Glutamatergic neuron (in vitro differentiated cells): Measurements from ENCODE around the gene SIRPA. TPM values are rescaled to one million over a fixed set of nuclear protein-coding genes. Genes with fewer than 3 reads are reported as not detected.

Source experiments
- DNase-seq: peaks from one replicate; pipeline ENCODE4 v3.0.0; 2022
- H3K27ac Mint-ChIP-seq: one replicate; pipeline ENCODE4 v1.8.0; 2020; ENCODE audit warnings: mild to moderate bottlenecking, mixed read lengths, inconsistent platforms; ENCODE audit not compliant: unreplicated experiment
- H3K27me3 Mint-ChIP-seq: one replicate; pipeline ENCODE4 v1.8.0; 2020; ENCODE audit warnings: mild to moderate bottlenecking, moderate library complexity, mixed read lengths, inconsistent platforms; ENCODE audit not compliant: unreplicated experiment
- H3K36me3 Mint-ChIP-seq: one replicate; pipeline ENCODE4 v1.8.0; 2020; ENCODE audit warnings: mild to moderate bottlenecking, mixed read lengths, inconsistent platforms; ENCODE audit not compliant: unreplicated experiment
- H3K4me1 Mint-ChIP-seq: one replicate; pipeline ENCODE4 v1.8.0; 2020; ENCODE audit warnings: mild to moderate bottlenecking, low read depth, mixed read lengths, inconsistent platforms; ENCODE audit not compliant: unreplicated experiment
- H3K4me3 Mint-ChIP-seq: one replicate; pipeline ENCODE4 v1.8.0; 2020; ENCODE audit warnings: mild to moderate bottlenecking, mixed read lengths, inconsistent platforms; ENCODE audit not compliant: unreplicated experiment
- H3K9me3 Mint-ChIP-seq: one replicate; pipeline ENCODE4 v1.8.0; 2020; ENCODE audit warnings: mild to moderate bottlenecking, moderate library complexity, mixed read lengths, inconsistent platforms; ENCODE audit not compliant: unreplicated experiment
- total RNA-seq: library from RNA; stranded (reverse); fragmentation: NEBNext Ultra II Directional; extraction: Animal tissue kit (Norgen Biotek cat#: 25700); gene quantifications from one replicate; pipeline ENCODE4 v1.2.1, GENCODE V29; 2021; ENCODE audit not compliant: unreplicated experiment
- TF ChIP-seq, protein P1 (sequence below): fragments of 200-600 bp; sonication (generic); IDR thresholded peaks from one replicate; pipeline ENCODE4 v1.5.0; 2021; ENCODE audit not compliant: partially characterized antibody, unreplicated experiment

The SIRPA gene
- total RNA-seq, 1 donor from 2014 or later = 0.34 TPM

DNA sequence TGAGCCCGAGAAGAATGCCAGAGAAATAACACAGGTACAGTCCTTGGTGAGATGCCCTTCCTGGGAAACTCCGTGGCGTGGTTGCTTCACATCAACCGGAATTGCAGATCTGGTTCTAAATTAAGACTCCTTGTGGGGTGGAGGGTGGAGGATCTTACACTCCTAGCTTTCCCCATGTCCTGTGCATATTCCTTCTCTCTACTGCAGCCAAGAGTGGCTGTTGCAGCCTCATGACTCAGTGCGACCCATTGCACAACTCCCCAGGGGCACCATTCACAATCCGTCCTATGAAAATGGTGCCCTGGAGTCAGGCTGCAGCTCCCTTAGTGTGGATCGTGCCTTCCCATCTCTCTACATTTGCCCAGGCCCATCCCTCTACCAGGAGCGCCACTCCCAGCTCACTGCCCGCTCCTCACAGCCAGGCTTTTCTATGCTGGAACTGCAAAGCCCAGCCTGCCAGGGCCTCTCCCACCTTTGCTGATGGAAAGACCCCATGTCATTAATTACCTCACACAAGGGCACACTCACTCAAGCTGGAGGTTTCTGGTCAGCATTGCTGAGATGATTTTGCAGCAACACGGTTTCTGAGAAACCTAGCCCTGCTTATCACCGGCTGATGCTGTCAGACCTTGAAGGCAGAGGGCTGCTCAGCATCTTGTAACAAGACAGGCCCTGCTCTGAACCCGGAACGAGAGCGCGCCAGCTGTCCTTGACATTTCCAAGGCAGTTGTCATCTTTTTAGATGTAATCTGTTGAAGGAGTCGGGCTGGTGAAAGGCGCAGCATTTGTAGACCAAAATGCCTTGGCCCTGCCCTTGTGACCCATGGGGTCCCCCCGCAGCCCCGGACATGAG, 39.7 kb downstream of the SIRPA start:
- no peak for DNase-seq
- Mint-ChIP-seq H3K36me3 (no peaks in the 10 kb centered on the region), H3K9me3 (peaks cover 5% of the 10 kb centered on the region), H3K27ac (no peak overlapping the region), H3K4me1 (no peaks in the 10 kb centered on the region), H3K27me3 (peaks cover 8% of the 10 kb centered on the region), H3K4me3 (no peak overlapping the region)
- TF ChIP-seq, protein P1, sequence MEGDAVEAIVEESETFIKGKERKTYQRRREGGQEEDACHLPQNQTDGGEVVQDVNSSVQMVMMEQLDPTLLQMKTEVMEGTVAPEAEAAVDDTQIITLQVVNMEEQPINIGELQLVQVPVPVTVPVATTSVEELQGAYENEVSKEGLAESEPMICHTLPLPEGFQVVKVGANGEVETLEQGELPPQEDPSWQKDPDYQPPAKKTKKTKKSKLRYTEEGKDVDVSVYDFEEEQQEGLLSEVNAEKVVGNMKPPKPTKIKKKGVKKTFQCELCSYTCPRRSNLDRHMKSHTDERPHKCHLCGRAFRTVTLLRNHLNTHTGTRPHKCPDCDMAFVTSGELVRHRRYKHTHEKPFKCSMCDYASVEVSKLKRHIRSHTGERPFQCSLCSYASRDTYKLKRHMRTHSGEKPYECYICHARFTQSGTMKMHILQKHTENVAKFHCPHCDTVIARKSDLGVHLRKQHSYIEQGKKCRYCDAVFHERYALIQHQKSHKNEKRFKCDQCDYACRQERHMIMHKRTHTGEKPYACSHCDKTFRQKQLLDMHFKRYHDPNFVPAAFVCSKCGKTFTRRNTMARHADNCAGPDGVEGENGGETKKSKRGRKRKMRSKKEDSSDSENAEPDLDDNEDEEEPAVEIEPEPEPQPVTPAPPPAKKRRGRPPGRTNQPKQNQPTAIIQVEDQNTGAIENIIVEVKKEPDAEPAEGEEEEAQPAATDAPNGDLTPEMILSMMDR = no peak

DNA sequence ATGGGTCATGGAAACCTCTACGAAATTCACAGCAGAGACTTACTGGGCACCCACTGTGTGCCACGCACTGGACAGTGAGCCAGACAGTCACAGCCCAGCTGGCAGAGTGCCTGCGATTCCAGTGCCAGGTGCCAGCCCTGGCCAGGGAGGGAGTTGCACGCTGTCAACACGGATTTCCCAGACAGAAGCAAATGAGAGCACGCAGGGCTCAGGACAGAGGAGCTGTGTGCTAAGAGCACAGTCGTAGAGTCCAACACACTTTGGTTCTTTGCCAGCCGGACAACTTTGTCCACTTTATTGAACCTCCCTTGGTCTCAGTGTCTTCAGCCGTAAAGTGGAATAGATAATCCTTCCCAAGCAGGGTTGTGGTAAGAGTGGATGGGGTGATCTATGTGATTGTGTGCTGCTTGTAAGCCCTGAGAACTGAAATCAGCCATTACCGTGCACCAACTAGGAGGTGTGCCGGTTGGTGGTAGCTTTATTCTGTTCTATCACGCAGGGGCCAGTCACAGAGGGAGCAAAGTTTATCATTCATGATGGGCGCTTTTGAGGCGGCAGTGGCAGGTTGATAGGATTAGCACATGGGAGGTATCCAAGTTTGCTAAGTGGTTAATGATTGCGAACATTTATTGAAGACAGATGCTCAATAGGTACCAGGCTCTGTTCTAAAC, 40.6 kb downstream of the SIRPA start:
- H3K4me3 Mint-ChIP-seq = no peak overlapping the region

DNA sequence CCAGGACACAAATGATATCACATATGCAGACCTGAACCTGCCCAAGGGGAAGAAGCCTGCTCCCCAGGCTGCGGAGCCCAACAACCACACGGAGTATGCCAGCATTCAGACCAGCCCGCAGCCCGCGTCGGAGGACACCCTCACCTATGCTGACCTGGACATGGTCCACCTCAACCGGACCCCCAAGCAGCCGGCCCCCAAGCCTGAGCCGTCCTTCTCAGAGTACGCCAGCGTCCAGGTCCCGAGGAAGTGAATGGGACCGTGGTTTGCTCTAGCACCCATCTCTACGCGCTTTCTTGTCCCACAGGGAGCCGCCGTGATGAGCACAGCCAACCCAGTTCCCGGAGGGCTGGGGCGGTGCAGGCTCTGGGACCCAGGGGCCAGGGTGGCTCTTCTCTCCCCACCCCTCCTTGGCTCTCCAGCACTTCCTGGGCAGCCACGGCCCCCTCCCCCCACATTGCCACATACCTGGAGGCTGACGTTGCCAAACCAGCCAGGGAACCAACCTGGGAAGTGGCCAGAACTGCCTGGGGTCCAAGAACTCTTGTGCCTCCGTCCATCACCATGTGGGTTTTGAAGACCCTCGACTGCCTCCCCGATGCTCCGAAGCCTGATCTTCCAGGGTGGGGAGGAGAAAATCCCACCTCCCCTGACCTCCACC, 42.2 kb downstream of the SIRPA start:
- no peaks in the 10 kb centered on the region for H3K4me1 Mint-ChIP-seq
- no peaks in the 10 kb centered on the region for H3K36me3 Mint-ChIP-seq
- no peak for DNase-seq
- peaks cover 8% of the 10 kb centered on the region for H3K27me3 Mint-ChIP-seq
- no peak overlapping the region for H3K27ac Mint-ChIP-seq
- peaks cover 5% of the 10 kb centered on the region for H3K9me3 Mint-ChIP-seq
- no peak overlapping the region for H3K4me3 Mint-ChIP-seq
- TF ChIP-seq, protein P1 = no peak

More for the DNA sequence above, 40.6 kb downstream of the SIRPA start:
- TF ChIP-seq, protein P1 = no peak
- peaks cover 5% of the 10 kb centered on the region for H3K9me3 Mint-ChIP-seq
- no peak for DNase-seq
- no peak overlapping the region for H3K27ac Mint-ChIP-seq
- no peaks in the 10 kb centered on the region for H3K36me3 Mint-ChIP-seq
- peaks cover 8% of the 10 kb centered on the region for H3K27me3 Mint-ChIP-seq
- H3K4me1 Mint-ChIP-seq = no peaks in the 10 kb centered on the region

DNA sequence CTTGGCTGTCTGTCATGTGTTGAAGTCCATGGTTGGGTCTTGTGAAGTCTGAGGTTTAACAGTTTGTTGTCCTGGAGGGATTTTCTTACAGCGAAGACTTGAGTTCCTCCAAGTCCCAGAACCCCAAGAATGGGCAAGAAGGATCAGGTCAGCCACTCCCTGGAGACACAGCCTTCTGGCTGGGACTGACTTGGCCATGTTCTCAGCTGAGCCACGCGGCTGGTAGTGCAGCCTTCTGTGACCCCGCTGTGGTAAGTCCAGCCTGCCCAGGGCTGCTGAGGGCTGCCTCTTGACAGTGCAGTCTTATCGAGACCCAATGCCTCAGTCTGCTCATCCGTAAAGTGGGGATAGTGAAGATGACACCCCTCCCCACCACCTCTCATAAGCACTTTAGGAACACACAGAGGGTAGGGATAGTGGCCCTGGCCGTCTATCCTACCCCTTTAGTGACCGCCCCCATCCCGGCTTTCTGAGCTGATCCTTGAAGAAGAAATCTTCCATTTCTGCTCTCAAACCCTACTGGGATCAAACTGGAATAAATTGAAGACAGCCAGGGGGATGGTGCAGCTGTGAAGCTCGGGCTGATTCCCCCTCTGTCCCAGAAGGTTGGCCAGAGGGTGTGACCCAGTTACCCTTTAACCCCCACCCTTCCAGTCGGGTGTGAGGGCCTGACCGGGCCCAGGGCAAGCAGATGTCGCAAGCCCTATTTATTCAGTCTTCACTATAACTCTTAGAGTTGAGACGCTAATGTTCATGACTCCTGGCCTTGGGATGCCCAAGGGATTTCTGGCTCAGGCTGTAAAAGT, 43.5 kb downstream of the SIRPA start:
- Mint-ChIP-seq H3K27me3 (peaks cover 8% of the 10 kb centered on the region), H3K27ac (no peak overlapping the region), H3K4me1 (no peaks in the 10 kb centered on the region), H3K4me3 (no peak overlapping the region), H3K9me3 (peaks cover 5% of the 10 kb centered on the region), H3K36me3 (no peaks in the 10 kb centered on the region)
- TF ChIP-seq, protein P1 = no peak
- no peak for DNase-seq
